ENCODE data around the gene IL19. TPM values are rescaled to one million over a fixed set of nuclear protein-coding genes. Genes with fewer than 3 reads are reported as not detected.

IL19 gene
- total RNA-seq, 1 experiment from 2014 or later: not detected

DNA sequence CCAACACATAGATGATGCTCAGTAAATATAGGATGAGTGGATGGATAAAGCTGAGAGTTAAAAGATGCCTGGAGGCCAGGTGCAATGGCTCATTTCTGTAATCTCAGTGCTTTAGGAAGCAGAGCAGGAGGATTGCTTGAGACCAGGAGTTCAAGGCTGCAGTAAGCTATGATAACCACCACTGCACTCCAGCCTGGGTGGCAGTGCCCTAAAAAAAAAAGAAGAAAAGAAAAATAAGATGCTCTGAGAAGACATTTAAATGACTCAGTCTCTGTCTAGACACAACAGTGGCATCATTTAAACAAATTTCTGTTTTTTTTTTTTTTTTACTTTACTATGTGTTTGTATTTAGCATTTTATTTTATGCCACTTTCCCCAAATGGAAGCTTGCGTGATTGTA, 25.3 kb upstream of the IL19 start:
- H3K79me2 ChIP-seq (ENCODE audit: low read depth): no peaks in the 10 kb centered on the region
- POLR2A ChIA-PET (ENCODE audit: unreplicated experiment): no interaction called here
- no peak for DNase-seq
- intact Hi-C loops (cut with micrococcal nuclease; ENCODE audit: unreplicated experiment): no loop called here
- no peaks in the 10 kb centered on the region for H3K9me3 ChIP-seq (ENCODE audit: insufficient read depth, low read depth)
- H3K4me3 ChIP-seq: no peak overlapping the region
- H3K36me3 ChIP-seq (ENCODE audit: low read depth): no peaks in the 10 kb centered on the region
- TF ChIP-seq, protein P1, sequence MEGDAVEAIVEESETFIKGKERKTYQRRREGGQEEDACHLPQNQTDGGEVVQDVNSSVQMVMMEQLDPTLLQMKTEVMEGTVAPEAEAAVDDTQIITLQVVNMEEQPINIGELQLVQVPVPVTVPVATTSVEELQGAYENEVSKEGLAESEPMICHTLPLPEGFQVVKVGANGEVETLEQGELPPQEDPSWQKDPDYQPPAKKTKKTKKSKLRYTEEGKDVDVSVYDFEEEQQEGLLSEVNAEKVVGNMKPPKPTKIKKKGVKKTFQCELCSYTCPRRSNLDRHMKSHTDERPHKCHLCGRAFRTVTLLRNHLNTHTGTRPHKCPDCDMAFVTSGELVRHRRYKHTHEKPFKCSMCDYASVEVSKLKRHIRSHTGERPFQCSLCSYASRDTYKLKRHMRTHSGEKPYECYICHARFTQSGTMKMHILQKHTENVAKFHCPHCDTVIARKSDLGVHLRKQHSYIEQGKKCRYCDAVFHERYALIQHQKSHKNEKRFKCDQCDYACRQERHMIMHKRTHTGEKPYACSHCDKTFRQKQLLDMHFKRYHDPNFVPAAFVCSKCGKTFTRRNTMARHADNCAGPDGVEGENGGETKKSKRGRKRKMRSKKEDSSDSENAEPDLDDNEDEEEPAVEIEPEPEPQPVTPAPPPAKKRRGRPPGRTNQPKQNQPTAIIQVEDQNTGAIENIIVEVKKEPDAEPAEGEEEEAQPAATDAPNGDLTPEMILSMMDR (conservative IDR thresholded peaks at IDR 0.05): no peak
- no peak for TF ChIP-seq EZH2 (IDR thresholded peaks at IDR 0.05; ENCODE audit: low read depth)
- no peak overlapping the region for H2AFZ ChIP-seq
- H3K9me2 ChIP-seq (ENCODE audit: insufficient read depth): no peaks in the 10 kb centered on the region
- H3K4me1 ChIP-seq (replicated peaks; ENCODE audit: insufficient read depth): no peaks in the 10 kb centered on the region
- H3K27ac ChIP-seq: no peak overlapping the region
- no peak overlapping the region for H3K4me2 ChIP-seq
- H4K20me1 ChIP-seq (ENCODE audit: insufficient read depth): no peaks in the 10 kb centered on the region
- BruUV-seq (replicated peaks): no TSS peak
- H3K27me3 ChIP-seq (ENCODE audit: insufficient read depth, low read depth): no peaks in the 10 kb centered on the region
- no peaks in the 10 kb centered on the region for H3F3A ChIP-seq (ENCODE audit: insufficient read depth, low read depth)
- CTCF ChIA-PET: no interaction called here

DNA sequence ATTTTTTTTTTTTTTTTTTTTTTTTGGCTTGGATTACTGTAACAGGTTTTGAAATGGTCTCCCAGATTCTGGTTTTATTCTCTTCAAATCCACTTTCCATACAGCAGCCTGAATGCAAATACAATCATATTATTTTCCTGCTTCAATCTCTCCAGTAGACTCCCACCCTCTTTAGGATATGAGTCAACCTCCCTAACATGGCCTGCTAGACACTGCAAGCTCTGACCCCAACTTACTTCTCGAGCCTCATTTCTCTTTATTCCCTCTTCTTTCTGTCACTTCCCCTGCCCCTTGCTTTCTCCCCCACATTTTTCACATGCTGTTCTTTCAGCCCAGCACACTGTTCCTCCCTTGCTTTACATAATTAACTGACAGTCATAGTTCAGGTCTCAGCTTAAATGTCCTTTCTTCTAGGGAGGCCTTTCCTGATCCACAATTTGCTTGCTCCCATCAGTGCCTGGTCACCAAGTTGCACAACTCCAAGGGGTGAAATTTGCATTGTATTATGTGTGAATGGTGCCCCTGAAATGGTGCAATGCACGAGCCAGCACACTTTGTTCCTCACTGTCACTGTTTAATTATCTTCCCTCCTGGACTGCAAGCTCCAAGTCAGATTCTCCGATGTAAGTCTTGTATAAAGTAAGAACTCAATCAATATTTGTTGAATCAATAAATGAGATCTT, 22.1 kb upstream of the IL19 start:
- H3K79me2 ChIP-seq (ENCODE audit: low read depth): no peaks in the 10 kb centered on the region
- H3K27me3 ChIP-seq (ENCODE audit: insufficient read depth, low read depth): 0 out of 2 replicates have a peak, but pooled peaks cover 6% of the 10 kb centered on the region
- H3K4me2 ChIP-seq: no peak overlapping the region
- H3K9me2 ChIP-seq (ENCODE audit: insufficient read depth): no peaks in the 10 kb centered on the region
- no peaks in the 10 kb centered on the region for H3K9me3 ChIP-seq (ENCODE audit: insufficient read depth, low read depth)
- intact Hi-C loops (cut with micrococcal nuclease; ENCODE audit: unreplicated experiment): no loop called here
- H3F3A ChIP-seq (ENCODE audit: insufficient read depth, low read depth): no peaks in the 10 kb centered on the region
- no peaks in the 10 kb centered on the region for H3K36me3 ChIP-seq (ENCODE audit: low read depth)
- no peak overlapping the region for H2AFZ ChIP-seq
- DNase-seq: no peak
- no peak overlapping the region for H3K27ac ChIP-seq
- no peaks in the 10 kb centered on the region for H4K20me1 ChIP-seq (ENCODE audit: insufficient read depth)
- CTCF ChIA-PET: no interaction called here
- POLR2A ChIA-PET (ENCODE audit: unreplicated experiment): interaction anchor here (0.7 kb wide), 1 partner anchor 51 kb away, joined by 4 read pairs; no protein-coding TSS in a partner anchor
- no peaks in the 10 kb centered on the region for H3K4me1 ChIP-seq (replicated peaks; ENCODE audit: insufficient read depth)
- BruUV-seq (replicated peaks): no TSS peak
- TF ChIP-seq, protein P1 (conservative IDR thresholded peaks at IDR 0.05): no peak
- TF ChIP-seq EZH2 (IDR thresholded peaks at IDR 0.05; ENCODE audit: low read depth): no peak
- no peak overlapping the region for H3K4me3 ChIP-seq

DNA sequence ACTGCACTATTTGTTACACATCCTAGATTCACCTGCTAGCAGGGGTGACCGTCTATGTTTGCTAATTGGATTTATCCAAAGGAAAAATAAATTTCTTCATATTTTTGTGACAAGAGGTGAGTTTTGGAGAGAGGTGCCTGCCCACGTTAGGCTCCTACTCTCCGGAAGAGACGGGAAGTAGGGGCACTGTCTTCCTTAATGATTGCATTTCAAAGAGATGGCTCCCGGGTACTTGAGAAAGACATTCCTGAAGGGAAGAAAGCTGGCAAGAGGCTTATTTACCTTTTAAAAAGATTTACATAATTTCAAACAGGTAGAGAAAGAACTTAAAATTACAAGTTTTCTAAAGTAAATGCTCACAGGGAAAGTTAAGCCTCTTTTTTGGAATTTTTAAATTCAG, 18.7 kb upstream of the IL19 start:
- intact Hi-C loops (cut with micrococcal nuclease; ENCODE audit: unreplicated experiment): no loop called here
- CTCF ChIA-PET: no interaction called here
- no peak for DNase-seq
- no peak overlapping the region for H2AFZ ChIP-seq
- 0 out of 2 replicates have a peak, but pooled peaks cover 6% of the 10 kb centered on the region for H3K27me3 ChIP-seq (ENCODE audit: insufficient read depth, low read depth)
- BruUV-seq (replicated peaks): no TSS peak
- no peak overlapping the region for H3K4me3 ChIP-seq
- H3K36me3 ChIP-seq (ENCODE audit: low read depth): no peaks in the 10 kb centered on the region
- no peak overlapping the region for H3K4me2 ChIP-seq
- no peaks in the 10 kb centered on the region for H3K79me2 ChIP-seq (ENCODE audit: low read depth)
- H4K20me1 ChIP-seq (ENCODE audit: insufficient read depth): no peaks in the 10 kb centered on the region
- no peaks in the 10 kb centered on the region for H3K4me1 ChIP-seq (replicated peaks; ENCODE audit: insufficient read depth)
- POLR2A ChIA-PET (ENCODE audit: unreplicated experiment): no interaction called here
- H3K9me2 ChIP-seq (ENCODE audit: insufficient read depth): no peaks in the 10 kb centered on the region
- H3K27ac ChIP-seq: no peak overlapping the region
- H3F3A ChIP-seq (ENCODE audit: insufficient read depth, low read depth): no peaks in the 10 kb centered on the region
- TF ChIP-seq EZH2 (IDR thresholded peaks at IDR 0.05; ENCODE audit: low read depth): no peak
- H3K9me3 ChIP-seq (ENCODE audit: insufficient read depth, low read depth): 0 out of 2 replicates have a peak, but pooled peaks cover 4% of the 10 kb centered on the region

DNA sequence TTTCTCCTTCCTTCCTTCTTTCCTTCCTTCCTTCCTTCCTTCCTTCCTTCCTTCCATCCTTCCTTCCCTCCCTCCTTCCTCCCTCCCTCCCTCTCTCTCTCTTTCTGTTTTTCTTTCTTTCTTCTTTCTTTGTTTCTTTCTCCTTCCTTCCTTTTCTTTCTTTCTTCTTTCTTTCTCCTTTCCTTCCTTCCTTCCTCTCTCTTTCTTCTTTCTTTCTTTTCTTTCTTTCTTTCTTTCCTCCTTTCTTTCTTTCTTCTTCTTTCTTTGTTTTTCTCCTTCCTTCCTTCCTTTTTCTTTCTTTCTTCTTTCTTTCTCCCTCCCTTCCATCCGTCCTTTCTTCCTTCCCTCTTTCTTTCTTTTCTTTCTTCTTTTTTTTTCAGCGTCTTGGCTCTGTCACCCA, 18.1 kb upstream of the IL19 start:
- no peak overlapping the region for H3K27ac ChIP-seq
- no TSS peak for BruUV-seq (replicated peaks)
- intact Hi-C loops (cut with micrococcal nuclease; ENCODE audit: unreplicated experiment): no loop called here
- no peaks in the 10 kb centered on the region for H3K9me2 ChIP-seq (ENCODE audit: insufficient read depth)
- H4K20me1 ChIP-seq (ENCODE audit: insufficient read depth): no peaks in the 10 kb centered on the region
- no peaks in the 10 kb centered on the region for H3F3A ChIP-seq (ENCODE audit: insufficient read depth, low read depth)
- no peak for DNase-seq
- no peaks in the 10 kb centered on the region for H3K4me1 ChIP-seq (replicated peaks; ENCODE audit: insufficient read depth)
- TF ChIP-seq, protein P1 (conservative IDR thresholded peaks at IDR 0.05): no peak
- no peak for TF ChIP-seq EZH2 (IDR thresholded peaks at IDR 0.05; ENCODE audit: low read depth)
- no peak overlapping the region for H3K4me2 ChIP-seq
- no peaks in the 10 kb centered on the region for H3K79me2 ChIP-seq (ENCODE audit: low read depth)
- 0 out of 2 replicates have a peak, but pooled peaks cover 6% of the 10 kb centered on the region for H3K27me3 ChIP-seq (ENCODE audit: insufficient read depth, low read depth)
- 0 out of 2 replicates have a peak, but pooled peaks cover 4% of the 10 kb centered on the region for H3K9me3 ChIP-seq (ENCODE audit: insufficient read depth, low read depth)
- H3K36me3 ChIP-seq (ENCODE audit: low read depth): no peaks in the 10 kb centered on the region
- POLR2A ChIA-PET (ENCODE audit: unreplicated experiment): no interaction called here
- no peak overlapping the region for H3K4me3 ChIP-seq
- no peak overlapping the region for H2AFZ ChIP-seq
- CTCF ChIA-PET: no interaction called here
